SH-SY5Y (cell line): Measurements from ENCODE around the gene RUFY3.

Experiments
- GATA2 ChIP-seq: IDR thresholded peaks from 2 replicates; pipeline ENCODE4 v1.6.1; 2011; ENCODE audit warnings: mild to moderate bottlenecking, low read depth, low read length
- GATA3 ChIP-seq: IDR thresholded peaks from 2 replicates; pipeline ENCODE4 v1.6.1; 2011; ENCODE audit warnings: low read depth, mild to moderate bottlenecking, low read length, moderate library complexity

DNA sequence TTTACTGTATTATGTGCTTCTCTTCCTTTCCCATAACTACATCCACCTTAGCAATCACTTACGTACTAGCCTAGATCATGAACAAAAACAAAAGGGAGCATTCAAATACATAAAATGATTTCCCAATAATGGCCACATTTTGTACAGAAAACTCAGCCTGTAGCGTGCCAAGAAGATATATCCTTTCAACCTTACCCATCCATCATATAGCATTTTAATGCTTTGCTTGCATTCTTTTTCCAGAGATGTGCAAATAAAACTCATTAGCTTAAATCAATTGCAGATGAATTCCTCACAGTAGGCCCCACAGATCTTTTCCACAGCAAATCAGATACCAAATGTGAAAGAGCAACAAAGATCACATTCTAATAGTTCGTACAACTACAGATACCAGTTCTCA is 97.2 kb downstream of the RUFY3 start:
- TF ChIP-seq GATA2 (no peak), GATA3 (no peak)
